SK-N-MC (cell line): ENCODE results near the gene SERPIND1.
"Not testable (repeated sequence)": the region's sequence is repeated elsewhere in the genome, so short reads cannot be mapped to it uniquely, and the experiment has no call there.

Experiments used
- DNase-seq: peaks from one replicate; pipeline ENCODE4 v3.0.0-alpha.2; 2011; ENCODE audit warnings: low read depth, low spot score
- H3K27ac ChIP-seq: fragments of 200-600 bp; sonication (generic); 2 replicates; pipeline ENCODE4 v1.5.1; 2016; ENCODE audit warnings: mixed run types
- H3K36me3 ChIP-seq: fragments of 200-600 bp; sonication (generic); 2 replicates; pipeline ENCODE4 v1.6.1; 2017; ENCODE audit warnings: antibody characterized with exemption, low read length, mixed read lengths; ENCODE audit not compliant: insufficient read depth
- H3K4me3 ChIP-seq: fragments of 200-600 bp; sonication (generic); 2 replicates; pipeline ENCODE4 v1.5.1; 2016
- H3K9ac ChIP-seq: fragments of 200-600 bp; sonication (generic); 2 replicates; pipeline ENCODE4 v1.8.0; 2017; ENCODE audit warnings: mixed run types, mixed read lengths; ENCODE audit not compliant: insufficient read length
- H3K9me3 ChIP-seq: fragments of 200-600 bp; sonication (generic); 2 replicates; pipeline ENCODE4 v1.6.1; 2017; ENCODE audit warnings: low read depth, mild to moderate bottlenecking, antibody characterized with exemption, low read length, moderate library complexity, mixed read lengths
- EZH2 ChIP-seq: fragments of 200-600 bp; sonication (generic); IDR thresholded peaks from one replicate; pipeline ENCODE4 v1.6.1; 2017; ENCODE audit warnings: antibody characterized with exemption
- FOXP2 ChIP-seq: optimal IDR thresholded peaks from 2 replicates; pipeline ENCODE3; 2011; ENCODE audit warnings: mild to moderate bottlenecking, moderate library complexity; ENCODE audit not compliant: insufficient read depth; ENCODE audit errors: extremely low read length, control extremely low read depth
- POLR2AphosphoS5 ChIP-seq: IDR thresholded peaks from 2 replicates; pipeline ENCODE4 v1.6.1; 2012; ENCODE audit warnings: mild to moderate bottlenecking, low read depth, low read length, borderline replicate concordance

Gene SERPIND1

GRCh38 chr22:20773793-20774212 lies at the start of gene SERPIND1:
TSS of gene SERPIND1 (plus strand) at chr22:20774113. CDS start at chr22:20779313, 5,200 bp downstream.
- Histone ChIP-seq H3K9me3 (no peaks in the 10 kb centered on the region), H3K4me3 (no peak within 1 kb of the TSS)
- TF ChIP-seq FOXP2 (no peak), EZH2 (no peak), POLR2AphosphoS5 (no peak)

GRCh38 chr22:20724676-20725454 lies 49.0 kb upstream of the SERPIND1 start:
- no peaks in the 10 kb centered on the region for H3K9me3 ChIP-seq
- no peak for DNase-seq
- H3K4me3 ChIP-seq, result no peak overlapping the region
- H3K36me3 ChIP-seq, result peaks cover 3% of the 10 kb centered on the region; the same call in 1 of the 2 replicates
- H3K9ac ChIP-seq, result no peak overlapping the region
- TF ChIP-seq EZH2 (no peak), POLR2AphosphoS5 (no peak), FOXP2 (no peak)
- no peak overlapping the region for H3K27ac ChIP-seq

More at GRCh38 chr22:20773793-20774212, at the start of gene SERPIND1:
- H3K27ac ChIP-seq, result no peak within 1 kb of the TSS
- H3K9ac ChIP-seq, result no peak within 1 kb of the TSS
- H3K36me3 ChIP-seq, result no peaks in the 10 kb centered on the region
- DNase-seq, result no peak

- DNase-seq, result no peak
- no peaks in the 10 kb centered on the region for H3K9me3 ChIP-seq
- no peak for TF ChIP-seq POLR2AphosphoS5
- no peak for TF ChIP-seq FOXP2
- TF ChIP-seq EZH2, result no peak
- H3K4me3 ChIP-seq, result no peak overlapping the region
- H3K9ac ChIP-seq, result no peak overlapping the region
- H3K27ac ChIP-seq, result no peak overlapping the region
- H3K36me3 ChIP-seq, result peaks cover 3% of the 10 kb centered on the region; the same call in 1 of the 2 replicates
These were observed 47.8 kb upstream of the SERPIND1 start for GRCh38 chr22:20725987-20726558.

- H3K27ac ChIP-seq, result no peak overlapping the region
- TF ChIP-seq POLR2AphosphoS5 (no peak), FOXP2 (no peak), EZH2 (no peak)
- H3K4me3 ChIP-seq, result no peak overlapping the region
- peaks cover 3% of the 10 kb centered on the region; the same call in 1 of the 2 replicates for H3K36me3 ChIP-seq
- no peaks in the 10 kb centered on the region for H3K9me3 ChIP-seq
- no peak overlapping the region for H3K9ac ChIP-seq
- DNase-seq, result no peak
These were observed 46.5 kb upstream of the SERPIND1 start for GRCh38 chr22:20727118-20728015.

- H3K4me3 ChIP-seq, result no peak overlapping the region
- DNase-seq, result no peak
- H3K9ac ChIP-seq, result no peak overlapping the region
- no peak overlapping the region for H3K27ac ChIP-seq
- no peaks in the 10 kb centered on the region for H3K9me3 ChIP-seq
- peaks cover 3% of the 10 kb centered on the region; the same call in 1 of the 2 replicates for H3K36me3 ChIP-seq
- TF ChIP-seq EZH2, result no peak
- TF ChIP-seq POLR2AphosphoS5, result no peak
- TF ChIP-seq FOXP2, result no peak
These were observed 45.3 kb upstream of the SERPIND1 start for GRCh38 chr22:20728523-20729190.

- Histone ChIP-seq H3K4me3 (no peak overlapping the region), H3K27ac (no peak overlapping the region), H3K36me3 (peaks cover 3% of the 10 kb centered on the region; the same call in 1 of the 2 replicates), H3K9me3 (no peaks in the 10 kb centered on the region), H3K9ac (no peak overlapping the region)
- TF ChIP-seq FOXP2 (no peak), EZH2 (no peak), POLR2AphosphoS5 (no peak)
- no peak for DNase-seq
These were observed 44.7 kb upstream of the SERPIND1 start for GRCh38 chr22:20729194-20729593.

GRCh38 chr22:20732431-20732830 lies 41.5 kb upstream of the SERPIND1 start:
- not testable (repeated sequence) for H3K27ac ChIP-seq, DNase-seq, H3K9me3 ChIP-seq, H3K4me3 ChIP-seq, H3K9ac ChIP-seq, H3K36me3 ChIP-seq

GRCh38 chr22:20735356-20736162 lies 38.4 kb upstream of the SERPIND1 start:
- H3K9me3 ChIP-seq, DNase-seq, H3K27ac ChIP-seq, H3K9ac ChIP-seq, H3K36me3 ChIP-seq, H3K4me3 ChIP-seq: not testable (repeated sequence)

- peaks cover 19% of the 10 kb centered on the region for H3K36me3 ChIP-seq
- not testable (repeated sequence) for H3K9ac ChIP-seq, H3K4me3 ChIP-seq, H3K27ac ChIP-seq, H3K9me3 ChIP-seq, DNase-seq
These were observed 37.0 kb upstream of the SERPIND1 start for GRCh38 chr22:20736891-20737290.
